ENCODE measurements around the gene MMP11.

MMP11 gene

GRCh38 chr22:23750714-23751440, 21.8 kb upstream of the MMP11 start, which contains the start of gene ZNF70:
Gene ZNF70 (minus strand): TSS chr22:23751112. CDS start chr22:23745140, 5,972 bp downstream.
- H3K27me3 ChIP-seq (ENCODE audit: control insufficient read depth in 1 of 2, insufficient read depth in 2 of 2, low read length in 2 of 2): no peaks in the 10 kb centered on the region
- peak within 1 kb of the TSS; percentile 82 for H3K27ac ChIP-seq (ENCODE audit: low read length)
- no peaks in the 10 kb centered on the region for H3K36me3 ChIP-seq (ENCODE audit: control insufficient read depth in 2 of 2, insufficient read depth in 2 of 2, low read length in 2 of 2)
- H3K9me3 ChIP-seq (ENCODE audit: control insufficient read depth in 2 of 2, low read length in 2 of 2): no peaks in the 10 kb centered on the region
- peak within 1 kb of the TSS; percentile 90 to 95 for H3K9ac ChIP-seq (ENCODE audit: low read length in 2 of 2)
- H3K4me1 ChIP-seq (ENCODE audit: control insufficient read depth, insufficient read depth, low read length): peaks cover 8% of the 10 kb centered on the region
- peak within 1 kb of the TSS; percentile 88 to 89 for H3K4me3 ChIP-seq (ENCODE audit: low read length in 2 of 2)

GRCh38 chr22:23751441-23751996, 21.1 kb upstream of the MMP11 start:
- H3K9ac ChIP-seq (ENCODE audit: low read length in 2 of 2): peak overlapping the region; percentile 90 to 95
- H3K36me3 ChIP-seq (ENCODE audit: control insufficient read depth in 2 of 2, insufficient read depth in 2 of 2, low read length in 2 of 2): no peaks in the 10 kb centered on the region
- no peaks in the 10 kb centered on the region for H3K9me3 ChIP-seq (ENCODE audit: control insufficient read depth in 2 of 2, low read length in 2 of 2)
- peak overlapping the region; percentile 88 to 89 for H3K4me3 ChIP-seq (ENCODE audit: low read length in 2 of 2)
- H3K27ac ChIP-seq (ENCODE audit: low read length): peak overlapping the region; percentile 82
- H3K4me1 ChIP-seq (ENCODE audit: control insufficient read depth, insufficient read depth, low read length): peaks cover 8% of the 10 kb centered on the region
- H3K27me3 ChIP-seq (ENCODE audit: control insufficient read depth in 1 of 2, insufficient read depth in 2 of 2, low read length in 2 of 2): no peaks in the 10 kb centered on the region

GRCh38 chr22:23752090-23752691, 20.5 kb upstream of the MMP11 start:
- Histone ChIP-seq H3K4me1 (ENCODE audit: control insufficient read depth, insufficient read depth, low read length) (peaks cover 8% of the 10 kb centered on the region), H3K27me3 (ENCODE audit: control insufficient read depth in 1 of 2, insufficient read depth in 2 of 2, low read length in 2 of 2) (no peaks in the 10 kb centered on the region), H3K36me3 (ENCODE audit: control insufficient read depth in 2 of 2, insufficient read depth in 2 of 2, low read length in 2 of 2) (no peaks in the 10 kb centered on the region), H3K27ac (ENCODE audit: low read length) (no peak overlapping the region), H3K9me3 (ENCODE audit: control insufficient read depth in 2 of 2, low read length in 2 of 2) (no peaks in the 10 kb centered on the region), H3K4me3 (ENCODE audit: low read length in 2 of 2) (peak overlapping the region in 1 of 2 donors; percentile 88), H3K9ac (ENCODE audit: low read length in 2 of 2) (no peak overlapping the region)

GRCh38 chr22:23752750-23753149, 19.9 kb upstream of the MMP11 start:
- Histone ChIP-seq H3K4me3 (ENCODE audit: low read length in 2 of 2) (no peak overlapping the region), H3K4me1 (ENCODE audit: control insufficient read depth, insufficient read depth, low read length) (peaks cover 8% of the 10 kb centered on the region), H3K9ac (ENCODE audit: low read length in 2 of 2) (no peak overlapping the region), H3K9me3 (ENCODE audit: control insufficient read depth in 2 of 2, low read length in 2 of 2) (no peaks in the 10 kb centered on the region), H3K36me3 (ENCODE audit: control insufficient read depth in 2 of 2, insufficient read depth in 2 of 2, low read length in 2 of 2) (no peaks in the 10 kb centered on the region), H3K27ac (ENCODE audit: low read length) (no peak overlapping the region), H3K27me3 (ENCODE audit: control insufficient read depth in 1 of 2, insufficient read depth in 2 of 2, low read length in 2 of 2) (no peaks in the 10 kb centered on the region)

GRCh38 chr22:23753385-23753784, 19.3 kb upstream of the MMP11 start:
- H3K27ac ChIP-seq (ENCODE audit: low read length): no peak overlapping the region
- H3K9ac ChIP-seq (ENCODE audit: low read length in 2 of 2): no peak overlapping the region

GRCh38 chr22:23754220-23754919, 18.3 kb upstream of the MMP11 start, which contains the start of gene VPREB3:
Gene VPREB3 (minus strand): TSS chr22:23754425. CDS start chr22:23754363, 62 bp downstream.
- Histone ChIP-seq H3K36me3 (ENCODE audit: control insufficient read depth in 2 of 2, insufficient read depth in 2 of 2, low read length in 2 of 2) (no peaks in the 10 kb centered on the region), H3K9ac (ENCODE audit: low read length in 2 of 2) (no peak within 1 kb of the TSS), H3K4me3 (ENCODE audit: low read length in 2 of 2) (no peak within 1 kb of the TSS), H3K4me1 (ENCODE audit: control insufficient read depth, insufficient read depth, low read length) (peaks cover 8% of the 10 kb centered on the region), H3K27ac (ENCODE audit: low read length) (no peak within 1 kb of the TSS), H3K9me3 (ENCODE audit: control insufficient read depth in 2 of 2, low read length in 2 of 2) (no peaks in the 10 kb centered on the region), H3K27me3 (ENCODE audit: control insufficient read depth in 1 of 2, insufficient read depth in 2 of 2, low read length in 2 of 2) (no peaks in the 10 kb centered on the region)

More at GRCh38 chr22:23753385-23753784, 19.3 kb upstream of the MMP11 start:
- peaks cover 8% of the 10 kb centered on the region for H3K4me1 ChIP-seq (ENCODE audit: control insufficient read depth, insufficient read depth, low read length)
- H3K36me3 ChIP-seq (ENCODE audit: control insufficient read depth in 2 of 2, insufficient read depth in 2 of 2, low read length in 2 of 2): no peaks in the 10 kb centered on the region
- no peaks in the 10 kb centered on the region for H3K27me3 ChIP-seq (ENCODE audit: control insufficient read depth in 1 of 2, insufficient read depth in 2 of 2, low read length in 2 of 2)
- no peaks in the 10 kb centered on the region for H3K9me3 ChIP-seq (ENCODE audit: control insufficient read depth in 2 of 2, low read length in 2 of 2)
- H3K4me3 ChIP-seq (ENCODE audit: low read length in 2 of 2): no peak overlapping the region

GRCh38 chr22:23754980-23755636, 17.5 kb upstream of the MMP11 start:
- Histone ChIP-seq H3K4me3 (ENCODE audit: low read length in 2 of 2) (no peak overlapping the region), H3K36me3 (ENCODE audit: control insufficient read depth in 2 of 2, insufficient read depth in 2 of 2, low read length in 2 of 2) (no peaks in the 10 kb centered on the region), H3K4me1 (ENCODE audit: control insufficient read depth, insufficient read depth, low read length) (peaks cover 4% of the 10 kb centered on the region), H3K9ac (ENCODE audit: low read length in 2 of 2) (no peak overlapping the region), H3K9me3 (ENCODE audit: control insufficient read depth in 2 of 2, low read length in 2 of 2) (no peaks in the 10 kb centered on the region), H3K27me3 (ENCODE audit: control insufficient read depth in 1 of 2, insufficient read depth in 2 of 2, low read length in 2 of 2) (no peaks in the 10 kb centered on the region), H3K27ac (ENCODE audit: low read length) (no peak overlapping the region)

- H3K27ac ChIP-seq (ENCODE audit: low read length): no peak overlapping the region
- no peak overlapping the region for H3K4me3 ChIP-seq (ENCODE audit: low read length in 2 of 2)
- H3K36me3 ChIP-seq (ENCODE audit: control insufficient read depth in 2 of 2, insufficient read depth in 2 of 2, low read length in 2 of 2): no peaks in the 10 kb centered on the region
- H3K4me1 ChIP-seq (ENCODE audit: control insufficient read depth, insufficient read depth, low read length): no peaks in the 10 kb centered on the region
- no peaks in the 10 kb centered on the region for H3K27me3 ChIP-seq (ENCODE audit: control insufficient read depth in 1 of 2, insufficient read depth in 2 of 2, low read length in 2 of 2)
- H3K9ac ChIP-seq (ENCODE audit: low read length in 2 of 2): no peak overlapping the region
- H3K9me3 ChIP-seq (ENCODE audit: control insufficient read depth in 2 of 2, low read length in 2 of 2): no peaks in the 10 kb centered on the region
Observed at GRCh38 chr22:23755711-23756110, 16.9 kb upstream of the MMP11 start.

GRCh38 chr22:23756891-23757290, 15.8 kb upstream of the MMP11 start:
- Histone ChIP-seq H3K4me3 (ENCODE audit: low read length in 2 of 2) (no peak overlapping the region), H3K9me3 (ENCODE audit: control insufficient read depth in 2 of 2, low read length in 2 of 2) (no peaks in the 10 kb centered on the region), H3K36me3 (ENCODE audit: control insufficient read depth in 2 of 2, insufficient read depth in 2 of 2, low read length in 2 of 2) (no peaks in the 10 kb centered on the region), H3K9ac (ENCODE audit: low read length in 2 of 2) (no peak overlapping the region), H3K27me3 (ENCODE audit: control insufficient read depth in 1 of 2, insufficient read depth in 2 of 2, low read length in 2 of 2) (no peaks in the 10 kb centered on the region), H3K4me1 (ENCODE audit: control insufficient read depth, insufficient read depth, low read length) (no peaks in the 10 kb centered on the region), H3K27ac (ENCODE audit: low read length) (no peak overlapping the region)

- H3K4me3 ChIP-seq (ENCODE audit: low read length in 2 of 2): no peak overlapping the region
- no peaks in the 10 kb centered on the region for H3K27me3 ChIP-seq (ENCODE audit: control insufficient read depth in 1 of 2, insufficient read depth in 2 of 2, low read length in 2 of 2)
- no peaks in the 10 kb centered on the region for H3K9me3 ChIP-seq (ENCODE audit: control insufficient read depth in 2 of 2, low read length in 2 of 2)
- H3K36me3 ChIP-seq (ENCODE audit: control insufficient read depth in 2 of 2, insufficient read depth in 2 of 2, low read length in 2 of 2): no peaks in the 10 kb centered on the region
- peaks cover 17% of the 10 kb centered on the region for H3K4me1 ChIP-seq (ENCODE audit: control insufficient read depth, insufficient read depth, low read length)
- no peak overlapping the region for H3K9ac ChIP-seq (ENCODE audit: low read length in 2 of 2)
- no peak overlapping the region for H3K27ac ChIP-seq (ENCODE audit: low read length)
Observed at GRCh38 chr22:23759566-23759965, 13.1 kb upstream of the MMP11 start.

All from stomach smooth muscle (tissue), 2 donors.